Measurements from ENCODE around the gene ATP5F1D. TPM values are rescaled to one million over a fixed set of nuclear protein-coding genes. Genes with fewer than 3 reads are reported as not detected.

Gene ATP5F1D
- total RNA-seq, 1 experiment from 2014 or later, result 126 TPM

- Histone ChIP-seq H3K36me3 (ENCODE audit: control insufficient read depth, insufficient read depth, low read length) (no peaks in the 10 kb centered on the region), H3K4me1 (peaks cover 45% of the 10 kb centered on the region), H3K27me3 (replicated peaks; ENCODE audit: control insufficient read depth, insufficient read depth, low read length) (no peaks in the 10 kb centered on the region), H3K9me3 (no peaks in the 10 kb centered on the region), H3K4me3 (ENCODE audit: low read depth, low read length) (no peak overlapping the region)
- BruUV-seq (replicated peaks), result no TSS peak
- Mint-ChIP-seq H3K36me3 (ENCODE audit: insufficient read depth, unreplicated experiment) (peaks cover 6% of the 10 kb centered on the region), H3K27me3 (ENCODE audit: insufficient read depth, unreplicated experiment) (no peaks in the 10 kb centered on the region), H3K27ac (ENCODE audit: unreplicated experiment) (no peak overlapping the region), H3K4me1 (ENCODE audit: low read depth, unreplicated experiment) (peaks cover 6% of the 10 kb centered on the region), H3K4me3 (ENCODE audit: unreplicated experiment) (no peak overlapping the region), H3K9me3 (ENCODE audit: unreplicated experiment) (no peaks in the 10 kb centered on the region)
- CTCF ChIA-PET, result no interaction called here
- intact Hi-C loops (cut with micrococcal nuclease; ENCODE audit: unreplicated experiment), result no loop called here
- TF ChIP-seq, protein P1, sequence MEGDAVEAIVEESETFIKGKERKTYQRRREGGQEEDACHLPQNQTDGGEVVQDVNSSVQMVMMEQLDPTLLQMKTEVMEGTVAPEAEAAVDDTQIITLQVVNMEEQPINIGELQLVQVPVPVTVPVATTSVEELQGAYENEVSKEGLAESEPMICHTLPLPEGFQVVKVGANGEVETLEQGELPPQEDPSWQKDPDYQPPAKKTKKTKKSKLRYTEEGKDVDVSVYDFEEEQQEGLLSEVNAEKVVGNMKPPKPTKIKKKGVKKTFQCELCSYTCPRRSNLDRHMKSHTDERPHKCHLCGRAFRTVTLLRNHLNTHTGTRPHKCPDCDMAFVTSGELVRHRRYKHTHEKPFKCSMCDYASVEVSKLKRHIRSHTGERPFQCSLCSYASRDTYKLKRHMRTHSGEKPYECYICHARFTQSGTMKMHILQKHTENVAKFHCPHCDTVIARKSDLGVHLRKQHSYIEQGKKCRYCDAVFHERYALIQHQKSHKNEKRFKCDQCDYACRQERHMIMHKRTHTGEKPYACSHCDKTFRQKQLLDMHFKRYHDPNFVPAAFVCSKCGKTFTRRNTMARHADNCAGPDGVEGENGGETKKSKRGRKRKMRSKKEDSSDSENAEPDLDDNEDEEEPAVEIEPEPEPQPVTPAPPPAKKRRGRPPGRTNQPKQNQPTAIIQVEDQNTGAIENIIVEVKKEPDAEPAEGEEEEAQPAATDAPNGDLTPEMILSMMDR (IDR thresholded peaks at IDR 0.05; ENCODE audit: insufficient read depth in 1 of 2, low read depth in 1 of 2, low read length in 1 of 2, severe bottlenecking in 1 of 2, unreplicated experiment in 1 of 2), result no peak
- DNase-seq, result no peak
- POLR2A ChIA-PET, result no interaction called here
Observed at GRCh38 chr19:1288833-1289685, 47.5 kb downstream of the ATP5F1D start.

GRCh38 chr19:1289686-1290025, 48.1 kb downstream of the ATP5F1D start:
- DNase-seq, result no peak
- BruUV-seq (replicated peaks), result no TSS peak
- Mint-ChIP-seq H3K27ac (ENCODE audit: unreplicated experiment) (no peak overlapping the region), H3K36me3 (ENCODE audit: insufficient read depth, unreplicated experiment) (peaks cover under 1% of the 10 kb centered on the region), H3K9me3 (ENCODE audit: unreplicated experiment) (no peaks in the 10 kb centered on the region), H3K27me3 (ENCODE audit: insufficient read depth, unreplicated experiment) (no peaks in the 10 kb centered on the region), H3K4me1 (ENCODE audit: low read depth, unreplicated experiment) (peaks cover under 1% of the 10 kb centered on the region), H3K4me3 (ENCODE audit: unreplicated experiment) (no peak overlapping the region)
- Histone ChIP-seq H3K4me3 (ENCODE audit: low read depth, low read length) (no peak overlapping the region), H3K9me3 (no peaks in the 10 kb centered on the region), H3K36me3 (ENCODE audit: control insufficient read depth, insufficient read depth, low read length) (no peaks in the 10 kb centered on the region), H3K4me1 (peaks cover 39% of the 10 kb centered on the region), H3K27me3 (replicated peaks; ENCODE audit: control insufficient read depth, insufficient read depth, low read length) (no peaks in the 10 kb centered on the region)
- TF ChIP-seq, protein P1 (IDR thresholded peaks at IDR 0.05; ENCODE audit: insufficient read depth in 1 of 2, low read depth in 1 of 2, low read length in 1 of 2, severe bottlenecking in 1 of 2, unreplicated experiment in 1 of 2), result no peak
- CTCF ChIA-PET, result no interaction called here
- POLR2A ChIA-PET, result no interaction called here
- intact Hi-C loops (cut with micrococcal nuclease; ENCODE audit: unreplicated experiment), result loop anchor here (10.0 kb wide), 1 partner anchor 1255 kb away; no protein-coding TSS in a partner anchor

DNA sequence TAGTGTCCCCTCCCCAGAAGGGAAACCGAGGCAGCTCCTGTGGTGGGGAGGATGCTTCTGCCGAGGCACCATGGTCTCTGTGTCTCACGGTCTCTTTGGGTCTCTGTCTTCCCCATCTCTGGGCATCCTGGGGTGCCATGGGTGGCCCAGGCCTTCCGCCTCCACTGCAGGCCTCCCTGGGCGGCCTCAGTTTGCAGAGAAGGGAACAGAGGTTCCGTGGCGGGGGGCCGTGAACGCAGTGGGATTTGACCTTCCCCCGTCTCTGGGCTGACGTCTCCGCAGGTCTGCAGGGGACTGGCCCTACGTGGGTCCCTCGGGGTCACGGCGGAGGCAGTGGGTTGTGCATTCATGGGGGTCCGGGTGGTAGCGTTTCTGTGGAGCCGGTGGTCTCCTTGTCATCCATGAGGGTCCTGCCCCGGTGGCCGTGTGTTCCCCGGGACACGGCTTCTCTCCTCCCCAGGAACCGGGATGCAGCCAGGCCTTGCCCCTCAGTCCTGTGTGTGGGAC, 48.7 kb downstream of the ATP5F1D start:
- no peaks in the 10 kb centered on the region for H3K36me3 Mint-ChIP-seq (ENCODE audit: insufficient read depth, unreplicated experiment)
- no peaks in the 10 kb centered on the region for H3K27me3 ChIP-seq (replicated peaks; ENCODE audit: control insufficient read depth, insufficient read depth, low read length)
- no peaks in the 10 kb centered on the region for H3K27me3 Mint-ChIP-seq (ENCODE audit: insufficient read depth, unreplicated experiment)
- POLR2A ChIA-PET, result no interaction called here
- no peak for DNase-seq
- H3K4me3 ChIP-seq (ENCODE audit: low read depth, low read length), result no peak overlapping the region
- no peaks in the 10 kb centered on the region for H3K36me3 ChIP-seq (ENCODE audit: control insufficient read depth, insufficient read depth, low read length)
- no peaks in the 10 kb centered on the region for H3K4me1 Mint-ChIP-seq (ENCODE audit: low read depth, unreplicated experiment)
- H3K9me3 Mint-ChIP-seq (ENCODE audit: unreplicated experiment), result no peaks in the 10 kb centered on the region
- CTCF ChIA-PET, result no interaction called here
- H3K9me3 ChIP-seq, result no peaks in the 10 kb centered on the region
- H3K4me3 Mint-ChIP-seq (ENCODE audit: unreplicated experiment), result no peak overlapping the region
- TF ChIP-seq, protein P1 (IDR thresholded peaks at IDR 0.05; ENCODE audit: insufficient read depth in 1 of 2, low read depth in 1 of 2, low read length in 1 of 2, severe bottlenecking in 1 of 2, unreplicated experiment in 1 of 2), result no peak
- no peak overlapping the region for H3K27ac Mint-ChIP-seq (ENCODE audit: unreplicated experiment)
- H3K4me1 ChIP-seq, result peaks cover 33% of the 10 kb centered on the region
- BruUV-seq (replicated peaks), result no TSS peak
- intact Hi-C loops (cut with micrococcal nuclease; ENCODE audit: unreplicated experiment), result loop anchor here (10.0 kb wide), 1 partner anchor 1255 kb away; no protein-coding TSS in a partner anchor
